ENCODE results near the gene IRS4. TPM values are rescaled to one million over a fixed set of nuclear protein-coding genes. Genes with fewer than 3 reads are reported as not detected.

IRS4 gene
- total RNA-seq (ENCODE audit: unreplicated experiment): 1.8 TPM
- long read RNA-seq: 0 reads

GRCh38 chrX:108736509-108737479 is at the start of gene IRS4:
TSS of gene IRS4 (minus strand) at chrX:108736563.
- Mint-ChIP-seq H3K9me3 (ENCODE audit: unreplicated experiment) (no peaks in the 10 kb centered on the region), H3K27ac (ENCODE audit: unreplicated experiment) (no peak within 1 kb of the TSS), H3K4me3 (ENCODE audit: unreplicated experiment) (peak within 1 kb of the TSS; percentile 92), H3K27me3 (ENCODE audit: unreplicated experiment) (peaks cover 6% of the 10 kb centered on the region), H3K4me1 (ENCODE audit: unreplicated experiment) (no peaks in the 10 kb centered on the region), H3K36me3 (ENCODE audit: low read depth, unreplicated experiment) (no peaks in the 10 kb centered on the region)
- no peak for TF ChIP-seq CTCF (IDR thresholded peaks at IDR 0.05; ENCODE audit: unreplicated experiment)
- DNase-seq (ENCODE audit: low spot score): peak; percentile 62

- TF ChIP-seq CTCF (IDR thresholded peaks at IDR 0.05; ENCODE audit: unreplicated experiment): no peak
- no peak for DNase-seq (ENCODE audit: low spot score)
- Mint-ChIP-seq H3K27ac (ENCODE audit: unreplicated experiment) (no peak overlapping the region), H3K27me3 (ENCODE audit: unreplicated experiment) (peaks cover 1% of the 10 kb centered on the region), H3K9me3 (ENCODE audit: unreplicated experiment) (no peaks in the 10 kb centered on the region), H3K4me1 (ENCODE audit: unreplicated experiment) (no peaks in the 10 kb centered on the region), H3K36me3 (ENCODE audit: low read depth, unreplicated experiment) (no peaks in the 10 kb centered on the region), H3K4me3 (ENCODE audit: unreplicated experiment) (no peak overlapping the region)
These were observed 36.2 kb upstream of the IRS4 start for GRCh38 chrX:108772549-108772948.

- no peaks in the 10 kb centered on the region for H3K36me3 Mint-ChIP-seq (ENCODE audit: low read depth, unreplicated experiment)
- H3K27me3 Mint-ChIP-seq (ENCODE audit: unreplicated experiment): no peaks in the 10 kb centered on the region
- no peak overlapping the region for H3K27ac Mint-ChIP-seq (ENCODE audit: unreplicated experiment)
- DNase-seq (ENCODE audit: low spot score): no peak
- TF ChIP-seq CTCF (IDR thresholded peaks at IDR 0.05; ENCODE audit: unreplicated experiment): no peak
- no peaks in the 10 kb centered on the region for H3K9me3 Mint-ChIP-seq (ENCODE audit: unreplicated experiment)
- no peaks in the 10 kb centered on the region for H3K4me1 Mint-ChIP-seq (ENCODE audit: unreplicated experiment)
- no peak overlapping the region for H3K4me3 Mint-ChIP-seq (ENCODE audit: unreplicated experiment)
These were observed 27.2 kb upstream of the IRS4 start for GRCh38 chrX:108763559-108763958.

GRCh38 chrX:108740299-108740774 is 4.0 kb upstream of the IRS4 start:
- H3K4me3 Mint-ChIP-seq (ENCODE audit: unreplicated experiment): no peak overlapping the region
- H3K27me3 Mint-ChIP-seq (ENCODE audit: unreplicated experiment): peaks cover 2% of the 10 kb centered on the region
- no peak for DNase-seq (ENCODE audit: low spot score)
- H3K27ac Mint-ChIP-seq (ENCODE audit: unreplicated experiment): no peak overlapping the region
- H3K4me1 Mint-ChIP-seq (ENCODE audit: unreplicated experiment): no peaks in the 10 kb centered on the region
- no peak for TF ChIP-seq CTCF (IDR thresholded peaks at IDR 0.05; ENCODE audit: unreplicated experiment)
- no peaks in the 10 kb centered on the region for H3K9me3 Mint-ChIP-seq (ENCODE audit: unreplicated experiment)
- H3K36me3 Mint-ChIP-seq (ENCODE audit: low read depth, unreplicated experiment): no peaks in the 10 kb centered on the region

- no peaks in the 10 kb centered on the region for H3K4me1 Mint-ChIP-seq (ENCODE audit: unreplicated experiment)
- H3K36me3 Mint-ChIP-seq (ENCODE audit: low read depth, unreplicated experiment): no peaks in the 10 kb centered on the region
- H3K27ac Mint-ChIP-seq (ENCODE audit: unreplicated experiment): no peak overlapping the region
- peak overlapping the region; percentile 92 for H3K4me3 Mint-ChIP-seq (ENCODE audit: unreplicated experiment)
- H3K27me3 Mint-ChIP-seq (ENCODE audit: unreplicated experiment): peaks cover 6% of the 10 kb centered on the region
- DNase-seq (ENCODE audit: low spot score): no peak
- H3K9me3 Mint-ChIP-seq (ENCODE audit: unreplicated experiment): no peaks in the 10 kb centered on the region
- TF ChIP-seq CTCF (IDR thresholded peaks at IDR 0.05; ENCODE audit: unreplicated experiment): no peak
These were observed 1.4 kb upstream of the IRS4 start for GRCh38 chrX:108737754-108738153.
